ENCODE measurements around the gene C2CD5. TPM values are rescaled to one million over a fixed set of nuclear protein-coding genes. Genes with fewer than 3 reads are reported as not detected.

Gene C2CD5
- total RNA-seq, 1 experiment from 2014 or later: 22.9 TPM

GRCh38 chr12:22536346-22536945 is 7.9 kb downstream of the C2CD5 start (continued):
- TF ChIP-seq TCF7L2 (IDR thresholded peaks at IDR 0.05; ENCODE audit: borderline replicate concordance, extremely low read depth, insufficient read depth, insufficient read length) (no peak), REST (IDR thresholded peaks at IDR 0.05; ENCODE audit: low read depth) (no peak), FOSL1 (IDR thresholded peaks at IDR 0.05; ENCODE audit: low read depth) (no peak)

GRCh38 chr12:22535478-22535877 is 8.9 kb downstream of the C2CD5 start:
- TF ChIP-seq POLR2A (IDR thresholded peaks at IDR 0.05; ENCODE audit: borderline replicate concordance, extremely low read depth, insufficient read depth, insufficient read length) (no peak), ZFX (IDR thresholded peaks at IDR 0.05) (no peak), JUND (IDR thresholded peaks at IDR 0.05) (no peak)
- RAD21 ChIA-PET (ENCODE audit: low non-redundant PET in 1 of 2, low total read pairs in 2 of 2, uncharacterized antibody in 2 of 2, unreplicated experiment in 2 of 2): no interaction called here
- POLR2A ChIA-PET: no interaction called here
- CTCF ChIA-PET: no interaction called here
- H3K27ac ChIP-seq (ENCODE audit: low read depth, low read length): no peak overlapping the region
- DNase-seq (ENCODE audit: low read depth, low spot score) (no peak), ATAC-seq (no peak)
- intact Hi-C loops (cut with micrococcal nuclease): no loop called here
- no peak overlapping the region for H3K4me2 ChIP-seq (ENCODE audit: low read length)
- BruUV-seq (replicated peaks): no TSS peak
- no peak overlapping the region for H3K9ac ChIP-seq (ENCODE audit: low read length)
- no peaks in the 10 kb centered on the region for H3K9me2 ChIP-seq (ENCODE audit: insufficient read depth)
- H2AFZ ChIP-seq (ENCODE audit: low read depth, low read length, poor library complexity, severe bottlenecking): no peak overlapping the region
- no peak overlapping the region for H3K4me3 ChIP-seq (replicated peaks in 1 of 2; ENCODE audit: low read depth in 1 of 2, low read length in 2 of 2)
- H4K20me1 ChIP-seq (ENCODE audit: insufficient read depth): no peaks in the 10 kb centered on the region
- H3K9me3 ChIP-seq (ENCODE audit: control insufficient read depth in 1 of 2, insufficient read depth in 1 of 2, low read depth in 1 of 2, low read length in 2 of 2): peaks cover 3 to 4% of the 10 kb centered on the region in 2 experiments; a peak in 2 of 4 replicates
- H3K79me2 ChIP-seq (ENCODE audit: insufficient read depth, low read length): peaks cover 6% of the 10 kb centered on the region
- no peaks in the 10 kb centered on the region for H3K27me3 ChIP-seq (ENCODE audit: insufficient read depth, low read length)
- H3K36me3 ChIP-seq (ENCODE audit: control insufficient read depth in 1 of 2, insufficient read depth in 2 of 2, low read length in 2 of 2): peaks cover 6 to 23% of the 10 kb centered on the region in 2 experiments; a peak in 1 of 4 replicates
- no peaks in the 10 kb centered on the region for H3K4me1 ChIP-seq (ENCODE audit: control insufficient read depth in 1 of 2, insufficient read depth in 2 of 2, low read length in 2 of 2)
